ENCODE data around the gene TAAR1.

DNA sequence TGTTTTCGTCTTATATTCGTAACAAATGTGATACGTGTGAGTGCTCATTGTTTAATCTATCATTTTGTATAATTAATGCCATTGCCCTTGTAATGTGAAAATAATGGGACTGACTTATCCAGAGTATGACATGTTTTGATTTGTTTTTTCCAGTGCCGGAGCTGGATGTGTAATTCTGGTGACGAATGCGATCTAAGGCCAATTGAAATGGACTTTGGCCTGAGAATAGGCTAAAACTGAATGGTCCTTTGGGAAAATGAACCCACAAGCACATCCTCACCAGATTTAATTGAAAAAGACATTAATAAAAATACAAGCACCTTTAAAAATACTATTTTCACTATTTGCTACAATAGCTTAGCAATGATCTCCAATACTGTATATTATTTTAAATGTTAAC lies 62.8 kb downstream of the TAAR1 start:
- TF ChIP-seq EZH2 (IDR thresholded peaks at IDR 0.05; ENCODE audit: insufficient read depth, poor library complexity, severe bottlenecking) = no peak
- no peak for TF ChIP-seq EZH2phosphoT487 (IDR thresholded peaks at IDR 0.05; ENCODE audit: insufficient read depth, low read depth)

Measured in GM23248 (cell line).